ENCODE results near the gene CLDN24. TPM values are rescaled to one million over a fixed set of nuclear protein-coding genes. Genes with fewer than 3 reads are reported as not detected.

CLDN24 gene
- total RNA-seq, 1 experiment from 2014 or later: not detected

DNA sequence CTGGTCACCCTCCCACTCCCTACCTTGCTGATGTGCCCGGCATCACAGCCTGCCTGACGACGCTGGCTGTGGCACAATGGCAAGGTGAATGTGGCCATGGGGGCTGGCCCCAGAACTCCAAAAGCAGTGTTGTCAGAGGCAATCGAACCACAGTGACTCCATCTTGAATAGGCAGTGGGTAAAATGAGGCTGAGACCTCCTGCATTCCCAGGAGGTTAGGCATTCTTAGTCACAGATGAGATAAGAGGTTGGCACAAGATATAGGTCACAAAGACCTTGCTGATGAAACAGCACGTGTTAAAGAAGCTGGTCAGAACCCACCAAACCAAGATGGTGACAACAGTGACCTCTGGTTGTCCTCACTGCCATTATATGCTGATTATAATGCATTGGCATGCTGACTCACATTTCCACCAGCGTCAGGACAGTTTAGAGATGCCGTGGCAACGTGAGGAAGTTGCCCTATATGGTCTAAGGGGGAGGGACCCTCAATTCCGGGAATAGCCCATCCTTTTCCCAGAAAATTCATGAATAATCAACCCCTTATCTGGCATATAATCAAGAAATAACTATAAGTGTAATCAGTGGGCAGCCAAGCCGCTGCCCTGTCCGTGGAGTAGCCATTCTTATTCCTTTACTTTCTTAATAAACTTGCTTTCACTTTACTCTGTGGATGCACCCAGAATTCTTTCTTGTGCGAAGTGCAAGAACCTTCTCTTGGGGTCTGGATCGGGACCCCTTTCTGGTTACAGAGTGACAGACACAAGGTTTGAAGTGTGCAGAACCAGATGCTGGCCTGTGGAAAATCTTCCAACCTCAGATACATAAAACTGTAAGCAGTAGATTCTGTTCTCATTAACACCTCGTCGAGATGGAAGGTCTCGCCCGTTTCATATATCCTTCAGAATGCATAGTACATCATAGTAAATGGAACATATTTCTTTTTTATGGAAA lies 26.8 kb upstream of the CLDN24 start:
- Histone ChIP-seq H4K91ac (ENCODE audit: insufficient read length, low read depth, low read length) (no peak overlapping the region), H2BK20ac (ENCODE audit: low read depth, low read length, poor library complexity, severe bottlenecking) (no peak overlapping the region), H3K4ac (ENCODE audit: low read depth, low read length) (no peak overlapping the region), H2AK5ac (ENCODE audit: insufficient read length, low read length) (no peak overlapping the region), H3K4me1 (ENCODE audit: insufficient read depth, low read length) (no peaks in the 10 kb centered on the region), H3K23me2 (ENCODE audit: insufficient read length, low read depth, low read length, poor library complexity, severe bottlenecking) (no peaks in the 10 kb centered on the region), H4K20me1 (ENCODE audit: control insufficient read depth, insufficient read depth, insufficient read length) (no peaks in the 10 kb centered on the region), H4K8ac (replicated peaks; ENCODE audit: insufficient read length, low read depth, low read length) (no peak overlapping the region), H3K79me1 (ENCODE audit: insufficient read depth, low read depth, low read length, poor library complexity, severe bottlenecking) (no peaks in the 10 kb centered on the region), H4K5ac (ENCODE audit: insufficient read length, low read depth, low read length) (no peak overlapping the region), H3K18ac (ENCODE audit: insufficient read length, low read depth, low read length) (no peak overlapping the region), H3K79me2 (ENCODE audit: insufficient read depth, low read length) (no peaks in the 10 kb centered on the region), H3K9ac (ENCODE audit: extremely low read depth, insufficient read length, low read length) (no peak overlapping the region), H3K23ac (ENCODE audit: insufficient read length, low read depth, low read length) (no peak overlapping the region), H2BK5ac (ENCODE audit: insufficient read length, low read length) (no peak overlapping the region), H2BK15ac (ENCODE audit: low read depth, low read length) (no peak overlapping the region), H2BK12ac (ENCODE audit: insufficient read length, low read depth, low read length) (no peak overlapping the region), H2BK120ac (ENCODE audit: low read depth, low read length, poor library complexity, severe bottlenecking) (no peak overlapping the region), H2AFZ (ENCODE audit: low read length) (no peak overlapping the region), H3T11ph (ENCODE audit: low read length) (no peak overlapping the region), H3K14ac (ENCODE audit: insufficient read depth, low read length) (no peak overlapping the region), H3K56ac (ENCODE audit: insufficient read length, low read depth, low read length) (no peak overlapping the region), H3K9me3 (ENCODE audit: control insufficient read depth, low read depth, low read length) (no peaks in the 10 kb centered on the region), H3K27me3 (ENCODE audit: insufficient read depth, low read length) (no peaks in the 10 kb centered on the region), H3K4me2 (ENCODE audit: insufficient read depth, insufficient read length, low read length) (no peak overlapping the region), H3K27ac (ENCODE audit: insufficient read length, low read depth, low read length) (no peak overlapping the region)
- Mint-ChIP-seq H3K27ac (no peak overlapping the region), H3K9me3 (no peaks in the 10 kb centered on the region), H3K27me3 (ENCODE audit: low read depth) (no peaks in the 10 kb centered on the region), H3K36me3 (ENCODE audit: insufficient read depth in 1 of 3, low read depth in 3 of 3) (0 out of 7 replicates have a peak, but pooled peaks cover 0 to 1% (median 0%) of the 10 kb centered on the region in 3 experiments), H3K4me3 (no peak overlapping the region; a peak in 1 of 5 replicates), H3K4me1 (no peaks in the 10 kb centered on the region)
- no peak for DNase-seq
- no CpG with 5 or more reads among the region's 17 CpGs for WGBS (ENCODE audit: extremely low coverage, insufficient read length, low lambda C conversion rate)
- TF ChIP-seq, protein P1, sequence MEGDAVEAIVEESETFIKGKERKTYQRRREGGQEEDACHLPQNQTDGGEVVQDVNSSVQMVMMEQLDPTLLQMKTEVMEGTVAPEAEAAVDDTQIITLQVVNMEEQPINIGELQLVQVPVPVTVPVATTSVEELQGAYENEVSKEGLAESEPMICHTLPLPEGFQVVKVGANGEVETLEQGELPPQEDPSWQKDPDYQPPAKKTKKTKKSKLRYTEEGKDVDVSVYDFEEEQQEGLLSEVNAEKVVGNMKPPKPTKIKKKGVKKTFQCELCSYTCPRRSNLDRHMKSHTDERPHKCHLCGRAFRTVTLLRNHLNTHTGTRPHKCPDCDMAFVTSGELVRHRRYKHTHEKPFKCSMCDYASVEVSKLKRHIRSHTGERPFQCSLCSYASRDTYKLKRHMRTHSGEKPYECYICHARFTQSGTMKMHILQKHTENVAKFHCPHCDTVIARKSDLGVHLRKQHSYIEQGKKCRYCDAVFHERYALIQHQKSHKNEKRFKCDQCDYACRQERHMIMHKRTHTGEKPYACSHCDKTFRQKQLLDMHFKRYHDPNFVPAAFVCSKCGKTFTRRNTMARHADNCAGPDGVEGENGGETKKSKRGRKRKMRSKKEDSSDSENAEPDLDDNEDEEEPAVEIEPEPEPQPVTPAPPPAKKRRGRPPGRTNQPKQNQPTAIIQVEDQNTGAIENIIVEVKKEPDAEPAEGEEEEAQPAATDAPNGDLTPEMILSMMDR (conservative IDR thresholded peaks at IDR 0.05): no peak
